ENCODE data around the gene DTX4. TPM values are rescaled to one million over a fixed set of nuclear protein-coding genes. Genes with fewer than 3 reads are reported as not detected.

Gene DTX4
- polyA plus RNA-seq, 1 donor from 2014 or later = 31.4 TPM

GRCh38 chr11:59249535-59249934 is 77.6 kb downstream of the DTX4 start:
- TF ChIP-seq EZH2 (IDR thresholded peaks at IDR 0.05; ENCODE audit: borderline replicate concordance, insufficient read depth, low read length, poor library complexity, severe bottlenecking) = no peak
- no peak for TF ChIP-seq TAF1 (IDR thresholded peaks at IDR 0.05; ENCODE audit: low read depth)
- no peak for TF ChIP-seq SMC3 (conservative IDR thresholded peaks at IDR 0.05; ENCODE audit: poor library complexity)
- TF ChIP-seq REST (IDR thresholded peaks at IDR 0.05; ENCODE audit: borderline replicate concordance) = no peak
- TF ChIP-seq MXI1 (conservative IDR thresholded peaks at IDR 0.05; ENCODE audit: poor library complexity, severe bottlenecking) = no peak
- no peak for TF ChIP-seq POLR2AphosphoS5 (IDR thresholded peaks at IDR 0.05)
- no peaks in the 10 kb centered on the region for H3K36me3 ChIP-seq (ENCODE audit: insufficient read depth, low read length)
- H3K27ac ChIP-seq (ENCODE audit: low read length) = no peak overlapping the region

GRCh38 chr11:59253001-59253400 is 81.1 kb downstream of the DTX4 start:
- H3K9ac ChIP-seq (ENCODE audit: low read length) = no peak overlapping the region
- no peak overlapping the region for H3K27ac ChIP-seq (ENCODE audit: low read length)
- no peaks in the 10 kb centered on the region for H3K9me3 ChIP-seq (ENCODE audit: low read length)
- no peaks in the 10 kb centered on the region for H3K79me2 ChIP-seq (replicated peaks; ENCODE audit: insufficient read depth, low read length)
- no peak overlapping the region for H3K4me2 ChIP-seq (ENCODE audit: low read length)
- H3K36me3 ChIP-seq (ENCODE audit: insufficient read depth, low read length) = no peaks in the 10 kb centered on the region
- TF ChIP-seq EZH2 (IDR thresholded peaks at IDR 0.05; ENCODE audit: borderline replicate concordance, insufficient read depth, low read length, poor library complexity, severe bottlenecking) = no peak
- TF ChIP-seq POLR2AphosphoS5 (IDR thresholded peaks at IDR 0.05) = no peak
- TF ChIP-seq MXI1 (conservative IDR thresholded peaks at IDR 0.05; ENCODE audit: poor library complexity, severe bottlenecking) = no peak
- TF ChIP-seq REST (IDR thresholded peaks at IDR 0.05; ENCODE audit: borderline replicate concordance) = no peak
- TF ChIP-seq TAF1 (IDR thresholded peaks at IDR 0.05; ENCODE audit: low read depth) = no peak
- no peak for TF ChIP-seq SMC3 (conservative IDR thresholded peaks at IDR 0.05; ENCODE audit: poor library complexity)
- no peak for TF ChIP-seq RAD21 (conservative IDR thresholded peaks at IDR 0.05)
- no peak for TF ChIP-seq EP300 (conservative IDR thresholded peaks at IDR 0.05; ENCODE audit: poor library complexity, severe bottlenecking)
- TF ChIP-seq CTCF (IDR thresholded peaks at IDR 0.05; ENCODE audit: poor library complexity, severe bottlenecking) = no peak
- no peak overlapping the region for H3K4me3 ChIP-seq (ENCODE audit: low read length)
- H3K27me3 ChIP-seq (ENCODE audit: insufficient read depth, low read depth, low read length) = no peaks in the 10 kb centered on the region
- H2AFZ ChIP-seq (ENCODE audit: low read depth, low read length) = no peak overlapping the region
- no peaks in the 10 kb centered on the region for H4K20me1 ChIP-seq (ENCODE audit: insufficient read depth)
- H3K9me2 ChIP-seq (ENCODE audit: insufficient read depth, low read length) = no peaks in the 10 kb centered on the region
- H3F3A ChIP-seq (ENCODE audit: insufficient read depth, low read length, poor library complexity, severe bottlenecking) = no peaks in the 10 kb centered on the region

More at GRCh38 chr11:59249535-59249934, 77.6 kb downstream of the DTX4 start:
- H3K27me3 ChIP-seq (ENCODE audit: insufficient read depth, low read depth, low read length) = no peaks in the 10 kb centered on the region
- H2AFZ ChIP-seq (ENCODE audit: low read depth, low read length) = no peak overlapping the region
- no peaks in the 10 kb centered on the region for H3K79me2 ChIP-seq (replicated peaks; ENCODE audit: insufficient read depth, low read length)
- no peaks in the 10 kb centered on the region for H3K9me3 ChIP-seq (ENCODE audit: low read length)
- no peaks in the 10 kb centered on the region for H3K9me2 ChIP-seq (ENCODE audit: insufficient read depth, low read length)
- no peak overlapping the region for H3K4me3 ChIP-seq (ENCODE audit: low read length)
- no peaks in the 10 kb centered on the region for H4K20me1 ChIP-seq (ENCODE audit: insufficient read depth)
- no peaks in the 10 kb centered on the region for H3F3A ChIP-seq (ENCODE audit: insufficient read depth, low read length, poor library complexity, severe bottlenecking)
- no peak overlapping the region for H3K9ac ChIP-seq (ENCODE audit: low read length)
- H3K4me2 ChIP-seq (ENCODE audit: low read length) = no peak overlapping the region
